Adrenal gland (tissue), 12 donors: Measurements from ENCODE around the gene NUDT4. TPM values are rescaled to one million over a fixed set of nuclear protein-coding genes. Genes with fewer than 3 reads are reported as not detected.

Source experiments
- DNase-seq, 7 donors: peaks; one replicate each; pipeline ENCODE4 v3.0.0-alpha.2; 2019 to 2020
- H3K27ac ChIP-seq, 5 donors: fragments of 200-600 bp; sonication (generic) in 4 of 5; 1 replicate in 3 of 5; 2 replicates in 2 of 5; pipeline versions ENCODE4 v1.5.1 to v1.8.0; 2016 to 2020; ENCODE audit warnings: mild to moderate bottlenecking in 1 of 5
- H3K27me3 ChIP-seq: fragments of 200-600 bp; 2 replicates; pipeline ENCODE4 v1.8.0; 2021
- H3K36me3 ChIP-seq, 2 donors: fragments of 200-600 bp; replicated peaks in 1 of 2; 1 replicate in 1 of 2; 2 replicates in 1 of 2; pipeline versions ENCODE4 v1.5.1 to v1.8.0; 2018 to 2022
- H3K4me1 ChIP-seq, 2 donors: fragments of 200-600 bp; replicated peaks in 1 of 2; 1 replicate in 1 of 2; 2 replicates in 1 of 2; pipeline versions ENCODE4 v1.5.1 to v1.8.0; 2018 to 2021
- H3K4me3 ChIP-seq, 4 donors: fragments of 200-600 bp; sonication (generic) in 3 of 4; one replicate each; pipeline ENCODE4 v1.5.1; 2016 to 2018
- H3K9me3 ChIP-seq, 3 donors: fragments of 200-600 bp; sonication (generic) in 1 of 3; replicated peaks in 1 of 3; 1 replicate in 2 of 3; 2 replicates in 1 of 3; pipeline versions ENCODE4 v1.5.1 to v1.8.0; 2016 to 2021
- POLR2A ChIP-seq, 2 donors: fragments of 450-650 bp; IDR thresholded peaks; one replicate each; pipeline ENCODE4 v1.6.1; 2017; ENCODE audit warnings: antibody characterized with exemption in 2 of 2, mild to moderate bottlenecking in 2 of 2, moderate library complexity in 1 of 2
- WGBS, 4 donors: extraction: QIAGEN DNeasy Blood & Tissue Kit in 2 of 4; methylation state at CpG; one replicate each; pipeline versions ENCODE4 v1.1.5 to v1.1.7; 2013 to 2017; 5-methylcytosine and 5-hydroxymethylcytosine counted together
- intact Hi-C, 2 donors: fragments of 100-400 bp; cut with DNase I; formaldehyde crosslinking; loops; one replicate each; pipeline versions ENCODE4 v1.14.1 to v1.15.0; 2022 to 2023
- polyA plus RNA-seq, 3 donors: library from polyadenylated mRNA; stranded (reverse); fragments of 200-250 nt in 2 of 3; fragments of 350-450 nt in 1 of 3; fragmentation: Illumina TruSeq in 1 of 3; extraction: RNeasy Lipid Tissue Mini Kit (QIAGEN cat#74804) in 1 of 3; gene quantifications; one replicate each; pipeline ENCODE4 v1.2.3, GENCODE V29; 2013 to 2014
- total RNA-seq, 9 donors: library from RNA; depleted of rRNA in 4 of 9; stranded (reverse); fragments of >200 nt in 4 of 9; fragments of 120-200 nt in 1 of 9; fragmentation: NEBNext Ultra II Directional in 1 of 9; extraction: Animal tissue kit (Norgen Biotek cat#: 25700) in 1 of 9; gene quantifications; one replicate each; pipeline versions ENCODE4 v1.1.0 to v1.2.4, GENCODE V29; 2013 to 2023
- TF ChIP-seq, protein P1 (sequence below), 6 experiments: fragments of 450-650 bp in 4 of 6; fragments of 200-600 bp in 2 of 6; sonication (generic) in 1 of 6; IDR thresholded peaks; 1 replicate in 5 of 6; 2 replicates in 1 of 6; pipeline versions ENCODE4 v1.5.1 to v1.8.0; 2016 to 2021; ENCODE audit warnings: antibody characterized with exemption in 6 of 6, mild to moderate bottlenecking in 2 of 6, moderate library complexity in 1 of 6
- donor health status: healthy with polysubstance abuse.
- donor health status: Bipolar disorder and iron deficiency.
- donor health status: DM: yes; HTN: yes; CAD: no.
- donor health status: DM: no; HTN: no; CAD: no.
- donor health status: DM: no; HTN: no; CAD: no.
- donor health status: DM: yes; HTN: yes; CAD: no.

Gene NUDT4
- total and polyA plus RNA-seq, 12 donors: 23.0 to 195 (median 137) TPM

DNA sequence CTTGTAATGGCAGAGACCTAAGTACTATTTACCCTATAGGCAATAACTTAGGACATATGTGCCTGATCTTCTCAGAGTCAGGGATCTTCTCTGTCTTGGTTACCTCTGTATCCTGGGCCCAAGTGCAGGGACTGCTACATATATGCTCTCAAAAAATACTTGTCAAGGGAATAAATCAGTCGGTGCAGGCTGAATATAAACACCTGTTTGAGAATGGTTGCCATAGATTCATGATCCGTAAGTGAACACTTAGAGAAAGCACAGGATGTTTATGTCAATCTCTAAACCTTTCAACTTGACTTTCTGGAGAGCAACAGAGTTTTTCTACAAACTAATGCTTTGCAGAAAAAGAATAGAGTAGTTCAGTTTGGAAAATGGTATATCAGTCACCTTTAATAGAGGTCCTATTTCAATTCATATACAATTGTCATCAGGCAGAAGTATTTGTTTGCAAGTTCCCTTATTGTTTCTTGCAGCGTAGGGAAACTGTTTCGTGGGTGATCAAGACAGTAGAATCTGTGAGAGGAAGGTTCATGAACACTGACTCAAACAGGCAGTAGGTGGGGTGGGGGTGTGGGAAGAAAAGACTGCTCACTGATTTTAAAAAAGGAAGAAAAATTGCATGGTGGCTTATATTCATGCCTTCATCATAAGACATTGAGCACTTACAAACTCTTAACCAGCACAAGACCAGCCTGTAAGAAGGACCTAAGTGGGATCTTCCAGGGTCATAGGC is 70.0 kb downstream of the NUDT4 start:
- no peaks in the 10 kb centered on the region for H3K36me3 ChIP-seq
- H3K9me3 ChIP-seq: no peaks in the 10 kb centered on the region
- H3K27me3 ChIP-seq: no peaks in the 10 kb centered on the region
- no peak for DNase-seq
- intact Hi-C loops: no loop called here
- WGBS, 4 donors: 80 to 89% (median 80%) methylated on average over 4 of the region's 4 CpGs
- no peak for TF ChIP-seq POLR2A (IDR thresholded peaks at IDR 0.05)
- TF ChIP-seq, protein P1, sequence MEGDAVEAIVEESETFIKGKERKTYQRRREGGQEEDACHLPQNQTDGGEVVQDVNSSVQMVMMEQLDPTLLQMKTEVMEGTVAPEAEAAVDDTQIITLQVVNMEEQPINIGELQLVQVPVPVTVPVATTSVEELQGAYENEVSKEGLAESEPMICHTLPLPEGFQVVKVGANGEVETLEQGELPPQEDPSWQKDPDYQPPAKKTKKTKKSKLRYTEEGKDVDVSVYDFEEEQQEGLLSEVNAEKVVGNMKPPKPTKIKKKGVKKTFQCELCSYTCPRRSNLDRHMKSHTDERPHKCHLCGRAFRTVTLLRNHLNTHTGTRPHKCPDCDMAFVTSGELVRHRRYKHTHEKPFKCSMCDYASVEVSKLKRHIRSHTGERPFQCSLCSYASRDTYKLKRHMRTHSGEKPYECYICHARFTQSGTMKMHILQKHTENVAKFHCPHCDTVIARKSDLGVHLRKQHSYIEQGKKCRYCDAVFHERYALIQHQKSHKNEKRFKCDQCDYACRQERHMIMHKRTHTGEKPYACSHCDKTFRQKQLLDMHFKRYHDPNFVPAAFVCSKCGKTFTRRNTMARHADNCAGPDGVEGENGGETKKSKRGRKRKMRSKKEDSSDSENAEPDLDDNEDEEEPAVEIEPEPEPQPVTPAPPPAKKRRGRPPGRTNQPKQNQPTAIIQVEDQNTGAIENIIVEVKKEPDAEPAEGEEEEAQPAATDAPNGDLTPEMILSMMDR (IDR thresholded peaks at IDR 0.05): no peak
- no peak overlapping the region for H3K27ac ChIP-seq
- H3K4me1 ChIP-seq: peaks cover 6% of the 10 kb centered on the region in 2 donors
- H3K4me3 ChIP-seq: no peak overlapping the region

DNA sequence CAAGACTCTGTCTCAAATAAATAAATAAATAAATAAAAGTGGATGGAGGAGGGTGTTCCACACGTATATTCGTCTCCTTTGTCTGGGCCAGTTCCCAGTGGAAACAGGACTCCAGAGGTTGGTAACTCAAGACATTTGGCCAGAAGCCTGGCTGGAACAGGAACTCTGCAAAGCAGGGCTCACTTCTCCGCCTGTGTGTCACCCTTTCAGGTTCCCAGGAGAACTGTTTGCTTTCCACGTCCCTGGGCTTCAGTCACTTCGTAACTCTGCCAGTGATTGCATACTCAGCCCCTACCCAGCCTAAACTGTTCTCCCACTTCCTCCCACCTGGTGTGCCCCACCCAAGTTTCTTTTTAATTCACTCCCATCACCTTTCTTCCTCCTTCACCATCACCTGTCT is 71.1 kb downstream of the NUDT4 start:
- no peak for DNase-seq
- intact Hi-C loops: no loop called here
- TF ChIP-seq, protein P1 (IDR thresholded peaks at IDR 0.05): no peak
- no peak for TF ChIP-seq POLR2A (IDR thresholded peaks at IDR 0.05)

DNA sequence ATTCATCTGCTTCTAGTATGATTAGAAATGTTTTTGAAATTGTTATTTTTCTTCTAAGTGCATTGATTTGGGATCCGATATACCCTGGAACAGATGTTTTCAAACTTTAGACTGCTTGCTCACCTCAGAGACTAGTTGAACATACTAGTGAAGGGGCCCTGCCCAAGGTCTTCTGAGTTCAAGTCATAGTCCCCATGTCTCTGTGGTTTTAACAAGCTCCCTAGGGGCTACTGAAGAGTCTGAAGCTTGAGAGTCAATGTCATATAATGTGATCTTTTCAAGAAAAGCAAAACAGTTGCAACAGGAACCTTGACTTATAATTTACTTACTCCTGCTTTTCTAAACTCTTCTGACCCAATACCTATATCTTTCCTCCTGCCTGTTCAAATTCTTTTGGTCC is 71.6 kb downstream of the NUDT4 start:
- H3K36me3 ChIP-seq: no peaks in the 10 kb centered on the region
- no peak for DNase-seq
- H3K9me3 ChIP-seq: no peaks in the 10 kb centered on the region
- intact Hi-C loops: no loop called here
- no peaks in the 10 kb centered on the region for H3K4me1 ChIP-seq
- WGBS, 4 donors: 85 to 100% (median 86%) methylated on average over 1 of the region's 1 CpG
- H3K27ac ChIP-seq: no peak overlapping the region
- H3K4me3 ChIP-seq: no peak overlapping the region
- no peak for TF ChIP-seq POLR2A (IDR thresholded peaks at IDR 0.05)
- TF ChIP-seq, protein P1 (IDR thresholded peaks at IDR 0.05): no peak
- H3K27me3 ChIP-seq: no peaks in the 10 kb centered on the region

More for the DNA sequence above, 71.1 kb downstream of the NUDT4 start:
- Histone ChIP-seq H3K9me3 (no peaks in the 10 kb centered on the region), H3K4me1 (no peaks in the 10 kb centered on the region), H3K27ac (no peak overlapping the region), H3K4me3 (no peak overlapping the region), H3K27me3 (no peaks in the 10 kb centered on the region), H3K36me3 (no peaks in the 10 kb centered on the region)
- WGBS, 4 donors: 66 to 83% (median 77%) methylated on average over 4 to 5 of the region's 5 CpGs

DNA sequence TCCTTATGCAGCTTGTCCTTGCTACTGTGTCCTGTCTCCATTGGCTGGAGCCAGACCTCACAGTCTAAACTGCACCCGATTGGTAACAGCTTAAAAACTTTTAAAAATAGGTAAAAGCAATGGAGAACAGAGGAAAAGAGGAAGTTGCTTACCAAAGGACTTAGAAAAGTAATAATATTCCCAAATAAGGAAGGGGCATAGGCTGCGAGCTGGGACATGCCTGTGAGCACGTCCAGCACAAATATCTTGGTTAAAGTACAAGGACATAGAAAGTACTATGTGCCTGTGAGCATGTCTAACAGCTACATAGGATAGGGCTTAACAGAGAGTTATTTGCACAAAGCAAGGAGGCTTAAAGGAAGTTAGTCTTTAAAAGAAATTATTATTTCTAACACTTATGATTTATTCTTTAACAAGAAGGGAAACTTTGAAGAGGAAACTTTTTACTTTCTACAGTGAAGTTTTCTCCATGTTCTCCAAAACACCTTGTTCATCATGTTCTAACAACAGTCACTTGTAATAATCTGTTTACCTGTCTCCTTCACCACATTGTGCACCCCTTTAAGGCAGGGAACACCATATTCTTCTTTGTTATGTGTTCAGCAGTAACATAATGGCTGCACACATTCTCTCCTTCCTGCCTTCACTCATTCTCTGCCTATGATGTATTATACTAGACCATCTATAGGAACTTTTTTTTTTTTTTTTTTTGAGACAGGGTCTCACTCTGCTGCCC is 73.9 kb downstream of the NUDT4 start:
- no peak overlapping the region for H3K4me3 ChIP-seq
- H3K9me3 ChIP-seq: no peaks in the 10 kb centered on the region
- no peaks in the 10 kb centered on the region for H3K27me3 ChIP-seq
- DNase-seq: no peak
- WGBS, 4 donors: 43 to 59% (median 55%) methylated on average over 3 of the region's 3 CpGs
- no peak for TF ChIP-seq POLR2A (IDR thresholded peaks at IDR 0.05)
- TF ChIP-seq, protein P1 (IDR thresholded peaks at IDR 0.05): no peak
- no peak overlapping the region for H3K27ac ChIP-seq
- no peaks in the 10 kb centered on the region for H3K4me1 ChIP-seq
- intact Hi-C loops: no loop called here
- H3K36me3 ChIP-seq: no peaks in the 10 kb centered on the region
